ENCODE measurements around the gene C19orf85.
"Not testable (repeated sequence)": the region's sequence is repeated elsewhere in the genome, so short reads cannot be mapped to it uniquely, and the experiment has no call there.

Gene C19orf85

GRCh38 chr19:55453511-55454260, 10.9 kb downstream of the C19orf85 start:
- Mint-ChIP-seq H3K9me3 (no peaks in the 10 kb centered on the region), H3K27ac (peak overlapping the region in 1 of 2 donors; percentile 70), H3K27me3 (peaks cover 26 to 27% of the 10 kb centered on the region in 2 donors), H3K36me3 (ENCODE audit: insufficient read depth) (peaks cover 4% of the 10 kb centered on the region), H3K4me3 (peak overlapping the region; percentile 31 to 53), H3K4me1 (ENCODE audit: low read depth in 2 of 2) (peaks cover 5 to 17% of the 10 kb centered on the region in 2 donors)
- DNase-seq = no peak
- no peak for ATAC-seq (replicated peaks)

GRCh38 chr19:55452749-55453346, 11.7 kb downstream of the C19orf85 start:
- H3K9me3 Mint-ChIP-seq = no peaks in the 10 kb centered on the region
- H3K27me3 Mint-ChIP-seq = peaks cover 26 to 27% of the 10 kb centered on the region in 2 donors
- DNase-seq = no peak
- H3K36me3 Mint-ChIP-seq (ENCODE audit: insufficient read depth) = peaks cover 4% of the 10 kb centered on the region
- H3K27ac Mint-ChIP-seq = no peak overlapping the region
- peak; percentile 28 for ATAC-seq (replicated peaks)
- H3K4me3 Mint-ChIP-seq = peak overlapping the region in 1 of 2 donors; percentile 67
- H3K4me1 Mint-ChIP-seq (ENCODE audit: low read depth in 2 of 2) = peaks cover 5 to 17% of the 10 kb centered on the region in 2 donors

- Mint-ChIP-seq H3K4me1 (ENCODE audit: low read depth in 2 of 2) (peaks cover 5 to 17% of the 10 kb centered on the region in 2 donors), H3K4me3 (peak overlapping the region; percentile 57 to 67), H3K27me3 (peaks cover 26 to 27% of the 10 kb centered on the region in 2 donors), H3K36me3 (ENCODE audit: insufficient read depth) (peaks cover 4% of the 10 kb centered on the region), H3K9me3 (no peaks in the 10 kb centered on the region), H3K27ac (peak overlapping the region in 1 of 2 donors; percentile 64)
- ATAC-seq (replicated peaks) (peak; percentile 37), DNase-seq (peak in 1 of 3 experiments; percentile 27)
Observed at GRCh38 chr19:55451965-55452748, 12.4 kb downstream of the C19orf85 start.

GRCh38 chr19:55451163-55451964, 13.2 kb downstream of the C19orf85 start:
- DNase-seq (no peak), ATAC-seq (replicated peaks) (peak; percentile 52)
- Mint-ChIP-seq H3K9me3 (no peaks in the 10 kb centered on the region), H3K27me3 (peaks cover 26 to 27% of the 10 kb centered on the region in 2 donors), H3K36me3 (ENCODE audit: insufficient read depth) (peaks cover 4% of the 10 kb centered on the region), H3K27ac (peak overlapping the region in 1 of 2 donors; percentile 64), H3K4me1 (ENCODE audit: low read depth in 2 of 2) (peaks cover 5 to 17% of the 10 kb centered on the region in 2 donors), H3K4me3 (peak overlapping the region; percentile 60 to 67)

GRCh38 chr19:55449469-55449868, 15.1 kb downstream of the C19orf85 start:
- peaks cover 4% of the 10 kb centered on the region for H3K36me3 Mint-ChIP-seq (ENCODE audit: insufficient read depth)
- H3K4me3 Mint-ChIP-seq = no peak overlapping the region

GRCh38 chr19:55448175-55448490, 16.4 kb downstream of the C19orf85 start:
- not testable (repeated sequence) for H3K27ac Mint-ChIP-seq; H3K36me3 Mint-ChIP-seq (ENCODE audit: insufficient read depth); DNase-seq; ATAC-seq (replicated peaks); H3K4me3 Mint-ChIP-seq; H3K9me3 Mint-ChIP-seq
- Mint-ChIP-seq H3K4me1 (ENCODE audit: low read depth in 2 of 2) (peaks cover 4 to 13% of the 10 kb centered on the region in 2 donors), H3K27me3 (peaks cover 25 to 46% of the 10 kb centered on the region in 2 donors)

More at GRCh38 chr19:55449469-55449868, 15.1 kb downstream of the C19orf85 start:
- Mint-ChIP-seq H3K9me3 (no peaks in the 10 kb centered on the region), H3K27me3 (peaks cover 25 to 43% of the 10 kb centered on the region in 2 donors), H3K27ac (no peak overlapping the region), H3K4me1 (ENCODE audit: low read depth in 2 of 2) (peaks cover 5 to 17% of the 10 kb centered on the region in 2 donors)
- no peak for ATAC-seq (replicated peaks)
- no peak for DNase-seq

GRCh38 chr19:55447421-55448174, 17.0 kb downstream of the C19orf85 start:
- Mint-ChIP-seq H3K9me3 (no peaks in the 10 kb centered on the region), H3K36me3 (ENCODE audit: insufficient read depth) (peaks cover 4% of the 10 kb centered on the region), H3K27ac (no peak overlapping the region), H3K4me3 (no peak overlapping the region), H3K4me1 (ENCODE audit: low read depth in 2 of 2) (peaks cover 6 to 10% of the 10 kb centered on the region in 2 donors), H3K27me3 (peaks cover 27 to 50% of the 10 kb centered on the region in 2 donors)
- ATAC-seq (replicated peaks) (no peak), DNase-seq (no peak)

- Mint-ChIP-seq H3K4me3 (no peak overlapping the region), H3K27me3 (peaks cover 38 to 52% of the 10 kb centered on the region in 2 donors), H3K27ac (no peak overlapping the region), H3K9me3 (no peaks in the 10 kb centered on the region), H3K4me1 (ENCODE audit: low read depth in 2 of 2) (peaks cover 12% of the 10 kb centered on the region in 2 donors), H3K36me3 (ENCODE audit: insufficient read depth) (no peaks in the 10 kb centered on the region)
- DNase-seq (no peak), ATAC-seq (replicated peaks) (no peak)
Observed at GRCh38 chr19:55446060-55446459, 18.5 kb downstream of the C19orf85 start.

GRCh38 chr19:55444646-55445045, 19.9 kb downstream of the C19orf85 start:
- DNase-seq = no peak
- H3K9me3 Mint-ChIP-seq = no peaks in the 10 kb centered on the region
- H3K4me1 Mint-ChIP-seq (ENCODE audit: low read depth in 2 of 2) = peaks cover 10 to 15% of the 10 kb centered on the region in 2 donors
- no peak for ATAC-seq (replicated peaks)
- H3K36me3 Mint-ChIP-seq (ENCODE audit: insufficient read depth) = no peaks in the 10 kb centered on the region
- no peak overlapping the region for H3K27ac Mint-ChIP-seq
- H3K27me3 Mint-ChIP-seq = peaks cover 52 to 54% of the 10 kb centered on the region in 2 donors
- no peak overlapping the region for H3K4me3 Mint-ChIP-seq

GRCh38 chr19:55443824-55444480, 20.6 kb downstream of the C19orf85 start:
- H3K27me3 Mint-ChIP-seq = peaks cover 59 to 61% of the 10 kb centered on the region in 2 donors
- H3K27ac Mint-ChIP-seq = no peak overlapping the region
- no peak for DNase-seq
- H3K4me3 Mint-ChIP-seq = peak overlapping the region in 1 of 2 donors; percentile 2
- H3K4me1 Mint-ChIP-seq (ENCODE audit: low read depth in 2 of 2) = peaks cover 10 to 15% of the 10 kb centered on the region in 2 donors
- no peak for ATAC-seq (replicated peaks)
- H3K36me3 Mint-ChIP-seq (ENCODE audit: insufficient read depth) = peaks cover under 1% of the 10 kb centered on the region
- H3K9me3 Mint-ChIP-seq = no peaks in the 10 kb centered on the region

GRCh38 chr19:55443045-55443823, 21.3 kb downstream of the C19orf85 start, which contains the start of gene SHISA7:
TSS of gene SHISA7 (minus strand) at chr19:55443300. CDS start at chr19:55442863, 437 bp downstream.
- Mint-ChIP-seq H3K27ac (no peak within 1 kb of the TSS), H3K36me3 (ENCODE audit: insufficient read depth) (peaks cover 3% of the 10 kb centered on the region), H3K9me3 (no peaks in the 10 kb centered on the region), H3K4me3 (peak within 1 kb of the TSS; percentile 5 to 20), H3K4me1 (ENCODE audit: low read depth in 2 of 2) (peaks cover 10 to 15% of the 10 kb centered on the region in 2 donors), H3K27me3 (peaks cover 66 to 68% of the 10 kb centered on the region in 2 donors)
- DNase-seq (no peak), ATAC-seq (replicated peaks) (no peak)
